ENCODE results near the gene OR7C1.
"Not testable (repeated sequence)": the region's sequence is repeated elsewhere in the genome, so short reads cannot be mapped to it uniquely, and the experiment has no call there.

The OR7C1 gene

DNA sequence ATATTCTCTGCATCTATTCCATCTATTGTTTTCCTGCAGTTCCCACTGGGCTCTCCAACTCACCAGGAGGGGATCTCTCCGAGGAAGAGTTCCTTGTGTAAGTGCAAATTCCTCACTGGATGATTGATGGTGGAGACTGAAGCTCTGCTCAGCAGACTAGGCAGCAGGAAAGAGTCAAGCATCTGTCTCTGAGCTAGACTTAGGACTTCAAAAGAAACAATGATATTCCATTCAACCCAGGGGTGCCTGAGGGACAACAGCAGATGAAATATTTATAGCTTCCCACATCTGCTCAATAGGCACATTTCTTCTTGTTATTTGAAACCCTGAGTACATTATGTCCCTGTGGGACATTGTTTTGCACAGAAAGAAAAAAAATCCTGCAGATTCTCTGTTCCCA lies at the start of gene OR7C1, which contains the start of gene OR7A5:
Gene OR7C1 (minus strand): TSS at position 175 of the 400 bp plus-strand sequence. CDS start 35,049 bp downstream, outside the sequence.
Gene OR7A5 (minus strand): TSS at position 175 of the 400 bp plus-strand sequence. CDS start 6,944 bp downstream, outside the sequence.
- DNase-seq (ENCODE audit: low read depth in 3 of 3) = no peak

DNA sequence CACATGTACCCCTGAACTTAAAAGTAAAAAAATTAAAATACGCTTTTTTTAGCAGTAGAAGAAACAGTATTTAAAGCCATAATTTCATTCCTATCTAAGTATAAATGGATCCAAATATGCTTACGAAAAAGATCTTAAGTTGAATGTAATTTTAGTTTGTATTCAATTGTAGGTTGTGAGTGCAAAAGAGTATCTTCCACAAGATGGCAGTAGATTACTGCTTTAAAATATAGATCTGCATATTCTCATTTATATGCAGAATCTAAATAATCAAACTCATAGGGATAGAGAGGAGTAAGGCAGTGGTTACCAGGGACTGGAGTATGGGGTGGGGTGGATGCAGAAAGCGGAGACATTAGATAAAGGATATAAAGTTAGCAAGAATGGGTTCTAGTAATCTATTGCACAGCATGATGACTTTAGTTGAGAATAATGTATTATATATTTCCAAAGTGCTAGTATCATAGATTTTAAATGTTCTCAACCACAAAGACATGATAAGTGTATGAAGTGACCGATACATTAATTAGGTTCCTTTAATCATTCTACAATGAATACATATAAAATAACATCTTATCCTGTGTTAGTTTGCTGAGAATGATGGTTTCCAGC lies 36.7 kb upstream of the OR7C1 start:
- DNase-seq (ENCODE audit: low read depth in 3 of 3) = no peak

DNA sequence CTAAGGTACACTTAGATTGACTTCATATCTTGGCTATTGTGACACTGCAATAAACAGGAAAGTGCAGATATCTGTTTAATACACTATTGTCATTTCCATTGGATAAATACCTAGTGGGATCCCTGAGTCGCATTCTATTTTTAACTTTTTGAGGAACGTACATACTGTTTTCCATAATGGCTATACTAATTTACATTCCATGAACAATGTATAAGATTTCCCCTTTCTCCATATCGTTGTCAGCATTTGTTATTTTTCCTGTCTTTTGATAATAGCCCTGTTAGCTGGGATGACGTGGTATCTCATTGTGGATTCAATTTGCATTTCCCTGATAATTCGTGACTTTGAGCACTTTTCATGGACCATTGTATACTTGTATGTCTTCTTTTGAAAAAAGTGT lies 33.5 kb upstream of the OR7C1 start:
- no peak for DNase-seq (ENCODE audit: low read depth in 3 of 3)

DNA sequence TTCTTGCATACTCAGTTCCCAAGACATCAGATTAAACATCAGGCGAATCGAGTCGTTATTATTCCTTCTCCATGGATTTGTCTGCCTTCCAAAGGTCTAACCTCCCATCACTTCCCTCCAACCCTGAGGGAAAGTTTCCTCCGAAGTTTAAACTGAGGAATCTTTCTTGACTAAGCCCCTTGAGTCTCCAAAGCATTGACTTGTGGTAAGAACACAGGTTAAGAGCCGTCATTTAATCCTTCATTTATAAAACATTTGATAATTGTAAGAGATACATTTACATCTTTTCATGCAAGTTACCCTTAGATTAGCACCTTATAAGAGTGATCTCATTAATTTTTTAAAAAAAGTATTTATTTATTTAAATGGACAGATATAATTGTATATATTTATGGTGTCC lies 13.8 kb upstream of the OR7C1 start, which contains the start of gene OR7A10:
Gene OR7A10 (minus strand): TSS at position 101 of the 400 bp plus-strand sequence. CDS start 7,045 bp downstream, outside the sequence.
- DNase-seq (ENCODE audit: low read depth in 3 of 3) = no peak

DNA sequence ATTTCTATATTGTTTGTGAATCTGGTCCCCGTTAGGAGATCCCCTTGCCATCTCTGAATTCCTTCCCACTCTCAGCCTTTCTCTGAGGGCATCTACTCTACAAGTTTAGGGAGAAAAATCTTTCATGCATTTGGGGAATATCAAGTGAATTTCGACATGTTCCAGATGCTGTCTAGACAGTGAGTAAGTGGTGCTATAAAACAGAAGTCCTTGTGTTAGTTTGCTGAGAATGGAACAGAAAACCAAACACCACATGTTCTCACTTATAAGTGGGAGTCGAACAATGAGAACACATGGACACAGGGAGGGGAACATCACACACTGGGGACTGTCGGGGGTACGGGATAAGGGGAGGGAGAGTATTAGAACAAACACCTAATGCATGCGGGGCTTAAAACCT lies 8.6 kb upstream of the OR7C1 start:
- no peak for DNase-seq (ENCODE audit: low read depth in 3 of 3)

DNA sequence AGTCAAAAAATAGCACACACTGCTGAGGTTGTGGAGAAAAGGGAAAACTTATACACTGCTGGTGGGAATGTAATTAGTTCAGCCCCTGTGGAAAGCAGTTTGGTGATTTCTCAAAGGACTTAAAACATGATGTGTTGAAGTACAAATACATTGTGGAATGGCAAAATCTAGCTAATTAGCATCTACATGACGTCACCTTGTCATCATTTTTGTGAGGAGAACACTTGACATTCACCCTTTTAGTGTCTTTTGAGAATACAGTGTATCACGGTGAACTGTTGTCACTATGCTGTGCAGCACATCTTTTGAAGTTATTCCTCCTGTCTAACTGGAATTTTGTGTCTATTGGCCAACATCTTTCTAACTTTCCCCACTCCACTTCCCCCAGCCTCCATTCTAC lies 8.2 kb upstream of the OR7C1 start:
- DNase-seq (ENCODE audit: low read depth in 3 of 3) = no peak

DNA sequence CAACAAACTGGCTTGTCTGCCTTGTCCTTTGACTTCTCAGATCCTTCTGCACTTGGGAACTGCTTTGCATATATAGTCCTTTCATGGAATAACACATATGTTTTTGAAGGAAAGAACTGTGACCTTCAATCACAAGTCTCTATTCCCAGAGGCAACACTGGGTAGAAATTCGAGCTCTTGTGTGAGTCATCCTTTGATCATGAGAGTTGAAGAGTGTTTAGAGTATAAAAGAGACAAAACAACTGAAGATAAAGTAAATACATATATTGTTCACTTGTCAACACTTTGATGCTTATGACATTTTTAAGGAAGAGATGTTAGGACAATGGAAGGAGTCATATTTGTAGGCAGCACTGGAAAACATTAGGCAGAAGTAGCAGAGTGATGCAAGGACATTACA lies 5.2 kb upstream of the OR7C1 start:
- DNase-seq (ENCODE audit: low read depth in 3 of 3) = no peak

DNA sequence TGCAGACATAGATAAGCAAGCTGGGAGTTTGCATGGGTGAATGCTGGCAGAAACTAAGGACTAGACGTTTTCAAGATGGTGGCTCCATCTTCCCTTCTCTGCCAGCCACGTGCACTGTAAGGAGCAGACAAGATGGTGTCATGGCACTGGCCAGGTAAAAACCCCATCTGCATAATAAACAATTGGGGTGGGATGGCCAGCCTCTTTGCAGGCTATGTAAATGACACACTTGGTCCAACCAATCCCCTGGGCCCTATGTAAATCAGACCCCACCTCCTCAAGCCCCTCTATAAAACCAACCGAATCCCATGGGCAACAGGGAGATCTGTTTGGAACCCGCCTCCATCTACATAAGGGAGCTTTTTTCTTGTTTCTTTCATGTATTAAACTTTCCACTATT lies 2.4 kb upstream of the OR7C1 start:
- DNase-seq (ENCODE audit: low read depth in 3 of 3) = no peak

DNA sequence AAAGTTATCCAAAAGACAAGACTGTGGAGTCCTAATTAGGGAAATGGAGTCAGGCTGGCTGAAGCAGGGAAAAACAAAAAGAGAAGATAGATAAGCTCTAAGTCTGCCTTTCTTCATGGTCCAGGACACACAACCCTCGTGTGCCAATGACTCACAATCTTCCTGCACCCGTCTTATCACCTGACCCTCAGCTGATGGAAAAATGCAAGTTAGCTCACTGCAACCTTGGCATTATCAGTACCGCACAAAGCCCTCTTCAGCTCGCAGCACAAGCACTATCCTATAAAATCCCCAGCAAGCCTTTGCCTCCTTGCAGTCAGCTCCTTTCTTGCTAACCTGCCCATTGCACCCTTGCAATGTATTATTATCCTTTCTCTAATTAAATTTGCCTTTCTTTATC lies 4.3 kb downstream of the OR7C1 start:
- DNase-seq (ENCODE audit: low read depth in 3 of 3) = no peak

DNA sequence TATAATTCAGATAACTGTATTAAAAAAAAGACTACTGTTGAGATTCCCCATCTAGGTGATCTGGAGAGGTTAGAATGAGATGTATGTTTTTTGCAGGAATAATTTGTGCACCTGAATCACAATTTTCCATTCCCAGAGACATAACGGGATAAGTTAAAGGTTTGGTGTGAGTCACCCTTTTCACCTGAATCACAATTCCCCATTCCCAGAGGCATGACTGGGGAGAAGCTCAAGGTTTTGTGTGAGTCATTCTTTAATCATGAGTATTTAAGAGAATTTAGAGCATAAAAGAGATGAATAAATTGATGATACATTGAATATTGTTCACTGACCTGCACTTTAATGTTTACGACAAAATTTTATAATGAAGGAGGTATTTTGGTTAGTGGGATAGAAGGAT lies 9.0 kb downstream of the OR7C1 start:
- DNase-seq (ENCODE audit: low read depth in 3 of 3) = no peak

DNA sequence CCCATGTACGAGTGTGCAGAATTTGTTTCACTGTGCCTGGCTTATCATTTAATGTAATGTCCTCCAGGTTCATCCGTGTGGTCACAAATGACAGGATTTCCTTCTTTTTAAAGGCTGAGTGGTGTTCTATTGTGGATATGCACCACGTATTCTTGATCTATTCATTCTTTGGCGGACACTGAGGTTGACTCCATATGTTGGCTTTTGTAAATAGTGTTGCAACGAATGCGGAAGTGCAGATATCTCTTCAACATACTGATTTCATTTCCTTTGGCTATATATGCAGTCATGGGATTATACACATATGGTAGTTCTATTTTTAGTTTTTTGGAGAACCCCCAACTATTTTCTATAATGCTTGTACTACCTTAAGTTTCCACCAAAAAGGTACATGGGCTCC lies 13.0 kb downstream of the OR7C1 start:
- DNase-seq (ENCODE audit: low read depth in 3 of 3) = no peak

DNA sequence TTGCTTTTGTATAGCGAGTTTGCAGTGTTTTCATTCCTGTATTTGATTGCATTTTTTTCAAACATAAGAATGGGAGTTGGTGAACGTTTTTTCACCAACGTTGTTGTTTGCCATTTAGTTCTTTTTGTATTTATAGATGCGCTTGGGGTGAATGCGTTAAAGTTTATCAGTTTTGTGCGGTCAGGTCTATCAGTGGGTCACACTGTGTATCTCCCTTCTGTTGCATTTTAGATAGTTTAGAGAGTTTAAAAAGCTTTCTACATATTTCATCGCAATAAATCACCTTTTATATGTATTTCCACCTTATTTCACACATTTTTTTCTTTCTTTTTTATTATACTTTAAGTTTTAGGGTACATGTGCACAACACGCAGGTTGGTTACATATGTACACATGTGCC lies 16.4 kb downstream of the OR7C1 start:
- no peak for DNase-seq (ENCODE audit: low read depth in 3 of 3)

DNA sequence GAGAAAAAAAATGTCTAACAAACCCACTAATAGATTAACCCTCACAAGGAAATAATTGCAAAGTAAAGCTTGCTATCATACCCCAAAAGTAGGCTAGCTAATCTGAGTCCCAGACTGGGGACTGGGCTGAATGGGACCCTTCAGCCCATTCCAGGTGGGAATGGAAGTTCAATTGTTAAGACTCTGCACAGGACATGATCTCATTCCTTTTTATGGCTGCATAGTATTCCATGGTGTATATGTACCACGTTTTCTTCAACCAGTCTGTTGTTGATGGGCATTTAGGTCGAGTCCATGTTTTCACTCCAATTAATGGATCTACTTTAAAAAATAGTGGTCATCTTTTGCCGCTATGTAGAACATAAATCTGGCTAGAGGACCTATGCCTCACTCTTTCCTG lies 17.9 kb downstream of the OR7C1 start:
- no peak for DNase-seq (ENCODE audit: low read depth in 3 of 3)

DNA sequence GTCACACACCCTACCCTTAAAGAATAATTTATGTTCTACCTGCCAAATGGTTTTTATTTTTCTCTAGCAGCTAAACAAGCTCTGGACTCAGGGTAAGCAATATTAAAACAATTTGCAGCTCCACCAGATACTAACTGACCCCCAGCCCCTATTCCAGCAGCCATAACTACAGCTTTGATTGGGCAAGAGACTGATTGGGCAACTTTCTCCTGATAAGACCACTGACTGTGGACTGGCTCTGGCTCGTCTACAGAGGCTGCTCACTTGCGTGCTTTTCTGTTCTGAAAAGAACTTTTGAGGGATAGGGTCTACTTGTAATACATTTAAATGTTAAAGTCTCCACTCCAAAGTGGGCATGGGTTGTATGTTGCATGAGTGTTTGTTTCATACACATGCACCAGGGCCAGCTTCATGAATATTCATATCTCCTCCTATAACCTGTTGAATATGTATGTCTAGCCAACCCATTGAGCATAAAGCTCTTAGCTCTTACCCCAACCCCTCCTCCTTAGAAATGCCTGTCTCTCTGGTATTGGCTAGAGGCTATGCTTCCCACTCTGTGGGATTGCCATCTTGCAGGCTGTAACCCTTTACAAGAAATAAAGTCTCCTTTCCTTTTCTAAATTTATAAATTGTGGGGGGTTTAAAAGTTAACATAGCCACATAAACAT lies 19.9 kb downstream of the OR7C1 start:
- no peak for DNase-seq (ENCODE audit: low read depth in 3 of 3)

DNA sequence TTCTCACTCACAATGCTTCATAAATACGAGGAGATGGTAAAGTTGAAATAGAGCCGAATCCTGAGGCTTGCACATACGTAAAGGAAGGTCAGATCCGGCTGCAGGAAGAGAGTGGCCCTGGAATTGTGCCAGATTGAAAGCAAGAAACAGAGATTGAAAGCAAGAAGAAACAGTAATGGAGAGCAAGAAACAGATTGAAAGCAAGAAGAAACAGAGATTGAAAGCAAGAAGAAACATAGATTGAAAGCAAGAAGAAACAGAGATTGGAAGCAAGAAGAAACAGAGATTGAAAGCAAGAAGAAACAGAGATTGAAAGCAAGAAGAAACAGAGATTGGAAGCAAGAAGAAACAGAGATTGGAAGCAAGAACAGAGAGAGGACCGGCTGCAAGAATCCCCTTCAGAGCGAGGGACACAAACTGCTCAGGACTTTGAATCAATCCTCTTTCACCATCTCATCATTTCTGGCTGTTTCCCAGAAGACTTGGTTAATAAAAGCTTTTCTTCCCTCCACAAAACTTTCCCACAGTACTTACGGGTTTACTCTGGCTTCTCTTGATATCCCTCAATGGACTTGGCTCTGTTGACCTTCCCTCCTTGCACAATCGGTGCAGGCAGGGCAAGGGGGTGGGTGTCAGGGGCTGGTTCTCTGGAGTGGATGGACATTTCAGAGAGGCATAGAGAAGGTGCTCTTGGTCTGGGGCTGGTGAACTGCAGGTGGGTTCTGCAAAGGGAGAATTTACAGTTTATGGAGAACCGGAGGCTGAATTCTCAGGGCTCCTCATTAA lies 25.5 kb downstream of the OR7C1 start:
- no peak for DNase-seq (ENCODE audit: low read depth in 3 of 3)

DNA sequence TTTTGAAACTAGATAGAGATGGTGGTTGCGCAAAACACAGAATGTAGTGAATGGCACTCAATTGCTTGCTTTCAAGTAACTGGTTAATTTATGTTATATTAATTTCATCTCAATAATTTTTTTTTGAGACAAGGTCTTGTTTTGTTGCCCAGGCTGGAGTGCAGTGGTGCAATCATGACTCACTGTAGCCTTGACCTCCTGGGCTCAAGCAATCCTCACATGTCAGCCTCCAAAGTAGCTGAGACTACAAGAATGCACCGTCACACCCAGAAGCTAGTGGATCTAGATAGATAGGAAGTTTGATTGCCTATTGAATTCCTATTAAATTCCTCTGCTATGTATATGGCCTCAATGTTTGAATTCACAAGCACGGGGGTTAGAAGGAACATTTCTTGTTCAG lies 30.2 kb downstream of the OR7C1 start:
- DNase-seq (ENCODE audit: low read depth in 3 of 3) = no peak

DNA sequence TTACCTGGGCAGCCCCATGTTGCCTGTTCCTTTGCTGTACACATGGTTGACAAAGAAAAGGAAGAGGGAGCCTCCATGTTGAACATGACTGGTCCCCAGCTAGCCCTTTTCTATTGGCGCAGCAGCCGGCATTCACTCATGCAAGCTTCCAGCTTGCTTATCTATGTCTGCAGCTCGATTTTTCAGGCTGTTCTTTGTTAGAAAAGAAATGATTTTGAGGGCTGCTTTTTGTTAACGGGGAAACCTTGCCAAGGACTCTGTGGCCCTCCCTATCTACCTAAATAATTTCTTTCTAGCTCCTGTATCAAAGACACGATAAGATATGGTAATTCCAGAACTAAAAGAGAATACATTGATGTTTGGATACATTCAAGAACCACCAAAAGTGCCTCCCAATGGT lies 36.2 kb downstream of the OR7C1 start:
- no peak for DNase-seq (ENCODE audit: low read depth in 3 of 3)

DNA sequence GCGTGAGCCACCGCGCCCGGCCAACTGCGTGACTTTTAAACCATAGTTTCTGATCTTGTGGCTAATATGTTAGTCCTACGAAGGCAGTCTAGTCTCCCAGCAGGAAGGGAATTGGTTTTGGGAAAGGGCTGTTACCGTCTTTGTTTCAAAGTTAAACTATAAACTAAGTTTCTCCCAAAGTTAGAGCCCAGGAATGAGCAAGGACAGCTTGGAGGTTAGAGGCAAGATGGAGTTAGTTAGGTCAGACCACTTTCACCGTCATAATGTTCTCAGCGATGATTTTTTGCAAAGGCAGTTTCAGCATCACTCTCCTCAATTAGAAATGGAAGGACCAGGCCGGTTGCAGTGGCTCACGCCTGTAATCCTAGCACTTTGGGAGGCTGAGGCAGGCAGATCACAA lies 39.0 kb downstream of the OR7C1 start:
- DNase-seq (ENCODE audit: low read depth in 3 of 3) = no peak

DNA sequence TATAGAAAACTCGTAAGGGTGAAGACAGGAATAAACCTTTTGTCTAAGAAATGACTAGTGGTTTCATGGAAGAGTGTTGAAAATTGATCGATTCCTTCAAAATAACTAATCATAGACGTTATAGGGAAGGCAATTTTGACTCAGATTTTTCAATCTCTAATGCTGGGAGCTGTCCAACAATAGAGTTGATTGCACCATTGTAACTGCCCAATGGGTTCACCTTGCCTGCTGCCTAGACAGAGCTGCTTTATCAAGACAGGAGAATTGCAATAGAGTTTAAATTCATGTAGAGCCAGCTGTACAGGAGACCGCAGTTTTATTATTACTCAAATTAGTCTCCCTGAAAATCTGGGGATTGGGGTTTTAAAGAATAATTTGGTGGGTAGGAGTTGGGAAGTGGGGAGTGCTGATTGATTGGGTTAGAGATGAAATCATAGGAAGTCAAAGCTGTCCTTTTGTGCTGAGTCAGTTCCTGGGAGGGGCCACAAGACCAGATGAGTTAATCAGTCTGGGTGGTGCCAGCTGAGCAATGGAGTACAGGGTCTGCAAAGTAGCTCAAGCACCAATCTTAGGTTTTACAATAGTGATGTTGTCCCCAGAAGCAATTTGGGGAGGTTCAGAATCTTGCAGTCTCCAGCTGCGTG lies 39.8 kb downstream of the OR7C1 start:
- DNase-seq (ENCODE audit: low read depth in 3 of 3) = no peak

DNA sequence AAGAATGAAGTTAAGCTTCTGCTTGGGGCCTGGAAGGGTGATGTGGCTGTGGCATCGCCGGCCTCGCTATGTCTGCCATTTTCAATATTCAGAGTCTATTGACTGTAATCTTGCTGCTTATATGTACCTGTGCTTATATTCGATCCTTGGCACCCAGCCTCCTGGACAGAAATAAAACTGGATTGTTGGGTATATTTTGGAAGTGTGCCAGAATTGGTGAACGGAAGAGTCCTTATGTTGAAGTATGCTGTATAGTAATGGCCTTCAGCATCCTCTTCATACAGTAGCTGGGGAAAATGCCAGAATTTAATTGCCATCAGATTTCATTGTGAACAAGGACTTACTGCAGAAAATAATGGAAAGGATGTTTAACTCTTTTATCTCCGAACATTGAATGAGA lies 42.7 kb downstream of the OR7C1 start:
- DNase-seq (ENCODE audit: low read depth in 3 of 3) = not testable (repeated sequence)

DNA sequence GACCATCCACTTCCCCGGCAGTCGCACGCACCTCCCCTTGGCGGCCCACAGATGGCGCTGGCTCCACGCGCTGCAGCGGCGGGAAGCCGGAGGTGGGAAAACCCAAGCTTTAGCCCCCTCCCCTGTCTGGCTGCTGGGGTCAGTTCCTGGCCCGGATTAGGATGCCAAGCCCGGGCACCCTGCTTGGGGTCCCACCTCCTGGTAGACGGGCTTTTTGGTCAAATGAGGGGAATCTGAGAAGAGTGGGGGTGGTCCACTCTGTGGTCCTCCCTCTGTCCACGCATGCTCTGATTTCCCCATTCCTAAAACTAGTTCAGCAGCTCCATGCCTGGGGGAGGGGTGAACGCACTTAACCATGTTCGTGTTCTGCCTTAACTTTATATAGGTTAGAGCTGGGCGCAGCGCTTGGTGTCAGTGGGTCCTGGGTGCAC lies 48.5 kb downstream of the OR7C1 start:
- DNase-seq (ENCODE audit: low read depth in 3 of 3) = peak in 1 of 3 donors; percentile 19

DNA sequence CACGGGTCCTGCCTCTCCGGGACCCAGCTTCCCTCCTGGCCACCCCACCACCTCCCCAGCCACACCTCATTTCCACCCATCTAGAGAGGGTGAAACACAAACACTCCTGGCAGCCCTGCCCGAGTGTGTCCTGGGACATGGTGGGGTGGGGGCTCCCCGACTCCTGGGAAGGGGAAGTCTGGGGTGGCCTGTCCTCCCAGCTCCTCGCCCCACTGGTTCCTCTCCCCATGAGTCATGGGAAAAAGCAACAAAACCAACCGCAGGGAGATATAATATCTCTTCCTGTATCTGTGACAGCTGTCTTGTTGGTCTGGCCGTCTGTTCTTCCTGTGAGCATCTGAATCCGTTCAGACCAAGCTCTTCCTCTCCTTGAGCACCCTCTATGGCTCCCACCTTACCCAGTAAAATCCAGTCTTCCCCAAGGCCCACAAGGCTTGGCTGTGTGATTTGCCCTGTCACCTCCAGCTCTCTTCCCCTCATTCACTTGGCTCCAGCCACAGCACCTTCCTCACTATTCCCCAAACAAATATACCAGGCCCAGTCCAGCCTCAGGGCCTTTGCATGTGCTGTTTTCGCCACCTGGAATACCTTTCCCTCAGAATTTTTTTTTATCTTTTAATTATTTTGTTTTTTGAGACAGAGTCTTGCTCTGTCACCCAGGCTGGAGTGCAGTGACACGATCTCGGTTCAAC lies 49.7 kb downstream of the OR7C1 start:
- DNase-seq (ENCODE audit: low read depth in 3 of 3) = not testable (repeated sequence)
